ENCODE measurements around the gene KCNAB2.

The KCNAB2 gene

GRCh38 chr1:6145864-6146410, 100.2 kb downstream of the KCNAB2 start:
- H3K9me3 ChIP-seq (ENCODE audit: insufficient read depth, low read length): no peaks in the 10 kb centered on the region
- H3K4me3 ChIP-seq (ENCODE audit: low read length): no peak overlapping the region
- H3K79me2 ChIP-seq (ENCODE audit: low read length): no peaks in the 10 kb centered on the region
- H3K4me1 ChIP-seq (ENCODE audit: low read length): peaks cover 5% of the 10 kb centered on the region
- H3K27me3 ChIP-seq (ENCODE audit: low read depth, low read length): no peaks in the 10 kb centered on the region
- no peak overlapping the region for H3K9ac ChIP-seq (ENCODE audit: low read length)
- no peak overlapping the region for H3K27ac ChIP-seq (ENCODE audit: low read length)
- no peaks in the 10 kb centered on the region for H4K20me1 ChIP-seq (ENCODE audit: insufficient read depth, low read length)
- no peaks in the 10 kb centered on the region for H3K36me3 ChIP-seq (replicated peaks; ENCODE audit: low read depth, low read length)
- H3K4me2 ChIP-seq (ENCODE audit: low read length): no peak overlapping the region
- H2AFZ ChIP-seq (ENCODE audit: low read depth, low read length): no peak overlapping the region
- TF ChIP-seq EZH2phosphoT487 (IDR thresholded peaks at IDR 0.05; ENCODE audit: low read depth) (no peak), CTCF (IDR thresholded peaks at IDR 0.05; ENCODE audit: low read depth, low read length) (no peak)

- H3K4me1 ChIP-seq (ENCODE audit: low read length): no peaks in the 10 kb centered on the region
- no peaks in the 10 kb centered on the region for H4K20me1 ChIP-seq (ENCODE audit: insufficient read depth, low read length)
- H3K9ac ChIP-seq (ENCODE audit: low read length): no peak overlapping the region
- H3K36me3 ChIP-seq (replicated peaks; ENCODE audit: low read depth, low read length): no peaks in the 10 kb centered on the region
- TF ChIP-seq EZH2phosphoT487 (IDR thresholded peaks at IDR 0.05; ENCODE audit: low read depth): no peak
- no peak for TF ChIP-seq CTCF (IDR thresholded peaks at IDR 0.05; ENCODE audit: low read depth, low read length)
- no peaks in the 10 kb centered on the region for H3K79me2 ChIP-seq (ENCODE audit: low read length)
- no peaks in the 10 kb centered on the region for H3K27me3 ChIP-seq (ENCODE audit: low read depth, low read length)
- no peaks in the 10 kb centered on the region for H3K9me3 ChIP-seq (ENCODE audit: insufficient read depth, low read length)
- H3K4me3 ChIP-seq (ENCODE audit: low read length): no peak overlapping the region
- no peak overlapping the region for H3K4me2 ChIP-seq (ENCODE audit: low read length)
- no peak overlapping the region for H2AFZ ChIP-seq (ENCODE audit: low read depth, low read length)
- H3K27ac ChIP-seq (ENCODE audit: low read length): no peak overlapping the region
Observed at GRCh38 chr1:6148497-6149241, 103.0 kb downstream of the KCNAB2 start.

GRCh38 chr1:6149597-6149996, 103.9 kb downstream of the KCNAB2 start:
- no peak overlapping the region for H3K9ac ChIP-seq (ENCODE audit: low read length)
- no peak for TF ChIP-seq CTCF (IDR thresholded peaks at IDR 0.05; ENCODE audit: low read depth, low read length)
- no peak for TF ChIP-seq EZH2phosphoT487 (IDR thresholded peaks at IDR 0.05; ENCODE audit: low read depth)
- H3K4me1 ChIP-seq (ENCODE audit: low read length): no peaks in the 10 kb centered on the region
- no peaks in the 10 kb centered on the region for H3K79me2 ChIP-seq (ENCODE audit: low read length)
- no peak overlapping the region for H2AFZ ChIP-seq (ENCODE audit: low read depth, low read length)
- no peaks in the 10 kb centered on the region for H4K20me1 ChIP-seq (ENCODE audit: insufficient read depth, low read length)
- H3K4me2 ChIP-seq (ENCODE audit: low read length): no peak overlapping the region
- no peaks in the 10 kb centered on the region for H3K36me3 ChIP-seq (replicated peaks; ENCODE audit: low read depth, low read length)
- no peak overlapping the region for H3K4me3 ChIP-seq (ENCODE audit: low read length)
- H3K9me3 ChIP-seq (ENCODE audit: insufficient read depth, low read length): no peaks in the 10 kb centered on the region
- no peak overlapping the region for H3K27ac ChIP-seq (ENCODE audit: low read length)
- no peaks in the 10 kb centered on the region for H3K27me3 ChIP-seq (ENCODE audit: low read depth, low read length)

- Histone ChIP-seq H3K27me3 (ENCODE audit: low read depth, low read length) (no peaks in the 10 kb centered on the region), H3K27ac (ENCODE audit: low read length) (no peak overlapping the region), H3K4me1 (ENCODE audit: low read length) (no peaks in the 10 kb centered on the region), H3K4me3 (ENCODE audit: low read length) (no peak overlapping the region), H3K4me2 (ENCODE audit: low read length) (no peak overlapping the region), H3K79me2 (ENCODE audit: low read length) (no peaks in the 10 kb centered on the region), H3K36me3 (replicated peaks; ENCODE audit: low read depth, low read length) (no peaks in the 10 kb centered on the region), H3K9me3 (ENCODE audit: insufficient read depth, low read length) (no peaks in the 10 kb centered on the region), H2AFZ (ENCODE audit: low read depth, low read length) (no peak overlapping the region), H4K20me1 (ENCODE audit: insufficient read depth, low read length) (no peaks in the 10 kb centered on the region), H3K9ac (ENCODE audit: low read length) (no peak overlapping the region)
- no peak for TF ChIP-seq EZH2phosphoT487 (IDR thresholded peaks at IDR 0.05; ENCODE audit: low read depth)
- TF ChIP-seq CTCF (IDR thresholded peaks at IDR 0.05; ENCODE audit: low read depth, low read length): no peak
Observed at GRCh38 chr1:6150006-6150938, 104.6 kb downstream of the KCNAB2 start.

All from OCI-LY3 (cell line).